GM21619 (cell line): ENCODE results near the gene MUC13.

Experiments used
- ATAC-seq: cut with Tn5 transposase; IDR thresholded peaks from one replicate; pipeline ENCODE4 v1.9.1; 2021; ENCODE audit not compliant: unreplicated experiment

The MUC13 gene

DNA sequence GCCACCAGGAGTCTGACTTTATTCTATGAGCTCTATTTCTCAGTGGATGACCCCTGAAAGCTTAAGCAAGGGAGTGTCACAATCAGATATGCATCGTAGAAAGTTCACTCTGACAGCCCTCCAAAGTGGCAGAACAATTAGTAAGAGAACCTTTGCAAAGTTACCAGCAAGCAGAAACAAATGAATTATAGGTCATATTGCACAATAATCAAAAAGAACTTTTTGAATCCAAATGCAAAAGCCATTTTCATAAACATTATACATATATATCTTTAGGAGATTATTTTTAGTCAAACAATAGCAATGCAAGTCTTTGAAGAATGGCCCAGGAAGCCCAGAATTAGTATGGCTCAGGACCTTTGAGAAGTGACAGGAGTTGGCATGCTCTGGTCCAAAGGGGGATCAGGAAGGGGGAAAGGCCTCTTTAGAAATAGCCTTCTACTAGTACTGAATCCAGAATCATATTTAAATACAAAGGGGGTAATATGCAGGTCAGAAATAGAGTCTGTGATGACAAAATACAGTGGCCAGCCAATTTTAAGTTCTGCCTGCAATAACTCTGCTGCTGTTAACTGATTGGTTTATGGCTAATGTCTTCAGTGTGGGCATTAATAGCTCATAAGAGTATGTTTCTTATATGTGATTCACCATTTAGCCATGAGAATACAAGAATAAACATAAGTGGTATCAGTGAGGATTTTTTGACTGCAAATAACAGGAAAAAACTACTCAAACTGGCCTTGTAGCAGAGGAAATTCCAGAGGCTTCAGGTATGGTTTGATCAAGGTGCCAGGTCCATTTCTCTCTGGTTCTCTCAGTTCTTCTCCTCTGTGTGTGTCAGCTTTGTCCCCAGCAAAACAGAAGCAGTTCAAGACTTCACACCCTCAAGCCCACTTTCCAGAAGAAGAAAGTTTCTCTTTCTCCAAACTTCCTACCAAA, 30.4 kb downstream of the MUC13 start:
- no peak for ATAC-seq

DNA sequence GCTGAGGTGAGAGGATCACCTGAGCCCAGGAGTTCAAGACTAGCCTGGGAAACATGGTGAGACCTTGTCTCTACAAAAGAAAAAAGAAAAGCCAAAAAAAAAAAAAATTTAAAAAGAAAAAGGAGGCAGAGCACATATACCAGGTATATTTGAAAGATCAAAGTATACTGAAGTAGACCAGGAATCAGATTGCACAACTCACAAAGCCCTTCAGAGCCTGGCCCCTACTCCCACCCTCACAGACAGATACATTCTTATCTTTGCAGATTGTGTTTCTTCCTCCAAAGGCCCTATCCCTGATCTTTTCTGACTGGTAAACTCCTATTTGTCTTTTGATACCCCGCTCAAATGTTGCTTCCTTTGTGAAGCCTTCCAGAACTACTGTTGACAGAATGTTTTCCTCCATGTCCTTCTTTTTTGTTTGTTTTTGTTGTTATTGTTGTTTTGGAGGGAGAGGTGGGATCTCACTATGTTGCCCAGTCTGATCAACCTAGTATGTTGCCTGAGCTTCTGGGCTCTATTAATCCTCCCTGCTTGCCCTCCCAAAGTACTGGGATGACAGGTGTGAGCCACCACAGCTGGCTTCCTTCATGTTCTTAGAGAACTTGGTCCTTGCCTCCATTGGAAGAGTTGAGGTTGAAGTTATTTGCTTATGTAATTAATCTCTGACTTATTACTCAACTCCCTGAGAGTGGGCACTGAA, 37.6 kb downstream of the MUC13 start:
- ATAC-seq, result no peak

DNA sequence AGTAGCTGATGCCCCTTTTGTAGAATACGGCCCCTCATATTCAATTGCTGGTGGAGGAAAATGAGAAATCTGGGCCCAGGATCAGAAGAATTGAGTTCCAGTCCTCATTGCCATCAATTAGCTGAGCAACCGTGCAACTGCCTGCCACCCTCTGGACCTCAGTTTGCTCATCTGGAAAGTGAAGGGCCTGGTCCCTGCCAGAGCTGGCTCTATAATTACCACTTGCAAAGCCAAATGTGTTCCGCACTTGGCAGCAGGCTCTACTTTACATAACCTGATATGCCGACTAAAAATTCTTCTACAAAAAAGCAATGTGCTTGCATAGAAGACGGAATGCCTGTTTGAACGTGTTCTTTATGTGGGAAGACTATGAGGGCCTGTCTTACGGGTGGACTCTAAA, 38.8 kb downstream of the MUC13 start:
- no peak for ATAC-seq

DNA sequence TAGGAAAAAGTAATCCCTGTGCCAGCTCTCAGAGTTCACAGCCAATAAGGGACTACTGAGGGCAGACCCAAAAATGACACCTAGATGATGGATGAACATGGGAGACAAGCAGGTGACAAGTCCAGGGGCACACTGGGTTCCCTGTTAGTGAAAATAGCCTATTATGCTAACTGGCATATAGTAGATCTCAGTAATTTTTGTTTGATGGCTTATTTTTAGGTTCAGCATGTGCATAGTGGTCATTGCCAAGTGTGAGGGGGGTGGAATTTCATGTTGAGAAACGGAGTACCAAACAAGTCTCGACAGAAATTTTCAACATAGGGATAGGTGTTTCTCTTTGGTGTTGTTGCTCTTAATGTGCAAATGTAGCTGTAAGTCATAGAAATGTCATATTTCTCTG, 41.0 kb downstream of the MUC13 start:
- no peak for ATAC-seq

DNA sequence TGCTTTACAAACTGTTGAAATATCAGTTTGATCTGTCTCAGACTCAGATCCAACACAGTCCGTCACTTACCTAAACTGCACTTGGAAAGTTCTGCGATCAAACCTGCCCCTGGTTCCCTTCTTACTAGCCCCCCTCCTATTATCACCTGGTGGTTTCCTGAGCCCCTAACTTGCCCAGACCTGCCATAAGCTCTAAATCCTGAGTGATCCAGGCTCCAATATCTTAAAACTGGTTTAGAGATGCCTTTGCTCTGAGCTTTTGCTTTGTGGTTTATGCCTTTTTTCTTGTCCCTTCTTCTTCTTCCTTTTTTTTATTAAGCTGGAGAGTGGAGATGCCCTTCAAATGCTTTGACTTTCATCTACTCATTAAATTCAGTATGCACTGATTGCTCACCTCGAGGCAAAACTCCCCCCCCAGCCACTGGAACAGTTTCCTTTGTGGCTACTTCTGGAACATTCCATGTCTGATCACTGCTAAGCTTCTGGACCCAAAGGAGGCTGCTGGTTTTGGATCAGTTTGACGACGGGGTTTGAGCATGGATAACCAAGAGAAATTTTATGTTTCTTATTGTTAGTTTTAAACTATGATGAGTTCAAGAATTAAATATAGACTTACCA, 43.9 kb downstream of the MUC13 start:
- ATAC-seq, result no peak

DNA sequence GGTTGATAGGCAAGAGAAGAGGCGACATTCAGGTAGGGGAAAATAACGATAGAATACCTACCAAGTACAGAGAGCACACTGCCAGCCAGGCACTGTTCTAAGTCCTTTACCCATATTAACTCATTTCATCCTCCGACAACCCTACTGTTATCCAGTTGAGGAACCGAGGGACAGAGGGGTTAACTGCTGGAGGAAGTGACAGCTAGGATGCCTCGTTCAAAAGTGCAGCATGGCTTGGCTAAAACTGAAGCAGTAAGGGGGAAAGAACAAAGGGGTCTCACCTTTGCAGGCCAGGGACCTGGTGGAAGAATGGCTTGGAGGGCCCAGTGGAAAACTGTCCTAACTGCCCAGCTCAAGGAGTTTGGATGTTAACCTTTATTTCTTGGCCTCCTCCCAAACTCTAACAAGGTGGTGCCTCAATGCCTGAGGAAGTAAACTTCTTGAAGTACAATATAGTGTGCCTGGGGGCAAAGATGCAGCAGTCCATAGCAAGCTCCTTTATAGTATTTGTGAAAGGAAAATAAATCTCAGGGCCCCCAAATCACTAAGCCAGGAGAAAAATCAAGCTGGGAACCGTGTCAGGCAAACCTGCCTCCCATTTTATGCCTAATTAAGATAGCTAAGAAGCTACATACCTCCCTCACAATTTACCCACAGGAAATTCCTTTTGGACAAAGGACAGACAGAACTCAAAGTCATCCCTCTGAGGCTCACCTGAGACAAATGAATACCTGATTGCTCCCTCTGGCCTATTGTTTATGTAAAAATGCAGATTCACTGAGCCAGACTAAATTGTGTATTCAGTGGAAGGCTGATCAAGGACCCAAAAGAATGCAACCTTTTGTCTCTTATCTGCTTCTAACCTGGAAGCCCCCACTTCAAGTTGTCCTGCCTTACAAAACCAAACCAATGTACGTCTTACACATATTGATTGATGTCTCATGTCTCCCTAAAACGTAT, 45.8 kb downstream of the MUC13 start:
- no peak for ATAC-seq

DNA sequence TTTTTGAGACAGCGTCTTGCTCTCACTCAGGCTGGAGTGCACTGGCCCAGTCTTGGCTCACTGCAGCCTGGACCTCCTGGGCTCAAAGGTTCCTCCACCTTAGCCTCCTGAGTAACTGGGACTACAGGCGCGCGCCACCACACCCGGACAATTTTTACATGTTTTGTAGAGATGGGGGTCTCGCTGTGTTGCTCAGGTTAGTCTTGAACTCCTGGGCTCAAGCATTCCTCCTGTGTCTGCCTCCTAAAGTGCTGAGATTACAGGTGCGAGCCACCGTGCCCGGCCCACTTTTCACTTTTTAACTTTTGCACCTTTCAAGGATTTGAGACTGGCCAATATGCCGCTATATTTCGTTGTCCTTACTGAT, 46.6 kb downstream of the MUC13 start:
- ATAC-seq, result no peak

GRCh38 chr3:124887177-124887931, 47.2 kb downstream of the MUC13 start, which contains the start of gene ITGB5:
Gene ITGB5 (minus strand): TSS chr3:124887365. CDS start chr3:124887000, 365 bp downstream.
- peak; percentile 53 for ATAC-seq

DNA sequence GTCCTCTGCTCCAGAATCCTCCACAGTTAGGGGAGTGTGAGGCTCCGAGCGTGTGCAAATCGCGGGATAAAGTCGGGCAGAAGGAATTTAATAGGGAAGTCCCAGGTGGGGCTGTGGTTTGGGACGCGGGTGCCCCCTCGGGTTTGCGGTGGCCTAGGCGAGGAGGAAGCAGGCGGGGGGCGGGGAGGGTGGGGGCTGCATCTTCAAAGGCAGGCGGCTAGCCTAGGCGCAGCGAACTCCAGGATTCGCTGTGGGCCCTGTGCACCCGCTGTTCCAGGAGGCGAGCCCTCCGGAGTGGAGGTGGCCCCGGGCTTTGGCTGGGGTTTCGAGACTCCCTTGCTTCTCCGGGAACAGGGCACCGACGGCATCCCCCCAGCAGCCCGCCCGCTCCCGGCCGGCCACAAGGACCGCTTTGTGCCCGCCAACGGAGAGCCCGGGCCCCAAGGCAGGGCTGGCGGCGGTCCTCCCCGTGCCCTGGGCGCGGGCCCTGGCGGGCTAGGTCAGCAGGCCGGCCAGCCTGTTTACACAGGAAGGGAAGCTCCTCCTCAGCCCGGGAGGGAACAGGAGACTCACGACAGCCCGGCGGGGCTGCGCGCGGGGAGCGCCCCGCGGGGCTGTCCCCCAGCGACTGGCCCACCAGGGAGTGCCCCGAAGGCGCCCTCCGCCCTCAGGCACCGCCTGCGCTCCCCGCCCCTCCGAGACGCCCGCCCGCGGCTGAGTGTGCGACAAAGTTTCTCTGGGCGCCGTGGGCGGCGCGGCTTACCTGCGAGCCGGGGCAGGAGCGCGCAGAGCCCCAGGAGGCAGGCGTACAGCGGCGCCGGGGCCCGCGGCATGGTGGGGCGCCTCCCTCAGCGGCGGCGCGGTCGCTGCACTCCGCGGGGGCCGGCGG, 48.1 kb downstream of the MUC13 start:
- peak; percentile 37 for ATAC-seq

DNA sequence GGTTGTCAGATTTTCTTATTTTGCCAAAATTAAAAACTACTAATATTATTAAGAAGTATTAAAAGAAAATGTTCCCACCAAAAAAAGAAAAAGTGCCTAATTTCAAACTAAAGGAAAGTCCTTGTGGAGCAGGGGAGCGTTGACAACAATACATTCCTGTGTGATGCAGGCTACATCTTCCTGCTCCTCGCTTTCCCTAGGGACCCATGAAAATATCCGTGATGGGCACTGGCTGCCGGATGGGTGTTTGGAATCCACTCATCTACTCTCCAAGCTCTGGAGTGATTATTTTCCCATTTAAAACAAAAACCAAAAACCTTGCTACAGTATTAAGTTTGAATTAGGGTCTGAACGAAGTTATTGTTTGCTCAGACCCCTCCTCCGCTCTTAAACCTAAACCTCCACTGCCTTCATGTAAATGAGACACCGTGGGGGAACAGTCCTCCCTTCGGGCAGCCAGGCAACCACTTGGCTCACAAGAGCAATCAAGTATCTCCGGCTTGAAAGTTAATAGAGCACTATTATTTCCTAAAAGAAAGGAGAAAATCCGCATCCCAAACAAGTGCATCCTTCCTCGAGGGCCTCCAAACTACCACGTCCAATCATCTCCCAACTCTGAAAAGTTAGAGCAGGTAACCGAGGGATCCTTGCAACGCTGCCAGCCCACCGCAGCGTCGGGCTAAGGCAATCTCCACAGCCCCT, 48.9 kb downstream of the MUC13 start:
- no peak for ATAC-seq

DNA sequence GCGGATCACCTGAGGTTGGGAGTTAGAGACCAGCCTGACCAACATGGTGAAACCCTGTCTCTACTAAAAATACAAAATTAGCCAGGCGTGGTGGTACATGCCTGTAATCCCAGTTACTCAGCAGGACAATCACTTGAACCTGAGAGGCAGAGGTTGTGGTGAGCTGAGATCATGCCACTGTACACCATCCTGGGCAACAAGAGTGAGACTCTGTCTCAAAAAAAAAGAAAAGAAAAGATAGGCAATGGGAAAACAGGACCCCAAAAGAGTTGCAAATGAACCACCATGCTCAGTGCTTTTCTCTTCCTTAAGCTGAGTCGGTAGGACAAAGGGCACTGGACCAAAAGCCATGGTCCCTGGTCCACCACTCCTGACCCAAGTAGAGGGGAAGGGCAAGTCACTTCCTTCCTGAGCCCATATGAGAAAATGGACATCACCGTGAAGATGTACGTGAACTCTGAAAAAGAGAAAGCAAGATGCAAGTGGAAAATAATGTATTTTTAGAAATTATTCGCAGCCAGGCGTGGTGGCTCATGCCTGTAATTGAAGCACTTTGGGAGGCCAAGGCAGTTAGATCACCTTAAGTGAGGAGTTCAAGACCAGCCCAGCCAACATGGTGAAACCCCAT, 50.0 kb downstream of the MUC13 start:
- ATAC-seq, result no peak

DNA sequence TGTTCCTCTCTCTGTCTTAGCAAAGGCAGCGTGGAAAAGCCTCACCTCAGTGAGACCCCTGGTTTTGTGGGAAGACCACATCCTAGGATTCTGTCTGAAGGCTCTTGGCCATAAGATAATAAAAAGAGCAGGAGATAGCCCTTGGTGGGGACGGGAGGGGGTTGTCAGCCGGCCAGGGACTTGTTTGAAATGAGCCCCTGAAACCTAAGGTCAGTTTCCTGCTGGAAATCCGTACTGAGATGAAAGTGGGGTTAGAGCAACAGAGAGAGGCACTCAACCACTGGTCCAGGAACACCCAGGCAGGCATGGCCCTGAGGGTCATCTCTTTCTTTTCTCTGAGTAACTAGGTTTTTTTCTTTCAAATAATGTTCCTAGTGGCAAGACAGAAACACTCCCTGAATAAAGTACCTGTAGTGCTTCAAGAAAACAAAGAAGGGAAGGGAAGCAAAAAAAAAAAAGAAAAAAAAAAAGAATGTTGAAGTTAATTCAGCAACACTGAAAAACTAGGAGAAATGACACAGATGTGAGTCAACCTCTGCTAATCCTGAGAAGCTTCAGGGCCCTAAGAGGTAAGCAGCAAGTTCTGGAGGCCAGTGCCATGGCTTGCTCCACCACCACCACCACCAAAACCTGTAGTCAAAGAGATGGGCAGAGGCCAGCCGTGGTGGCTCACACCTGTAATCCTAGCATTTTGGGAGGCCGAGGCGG, 50.6 kb downstream of the MUC13 start:
- ATAC-seq, result no peak

DNA sequence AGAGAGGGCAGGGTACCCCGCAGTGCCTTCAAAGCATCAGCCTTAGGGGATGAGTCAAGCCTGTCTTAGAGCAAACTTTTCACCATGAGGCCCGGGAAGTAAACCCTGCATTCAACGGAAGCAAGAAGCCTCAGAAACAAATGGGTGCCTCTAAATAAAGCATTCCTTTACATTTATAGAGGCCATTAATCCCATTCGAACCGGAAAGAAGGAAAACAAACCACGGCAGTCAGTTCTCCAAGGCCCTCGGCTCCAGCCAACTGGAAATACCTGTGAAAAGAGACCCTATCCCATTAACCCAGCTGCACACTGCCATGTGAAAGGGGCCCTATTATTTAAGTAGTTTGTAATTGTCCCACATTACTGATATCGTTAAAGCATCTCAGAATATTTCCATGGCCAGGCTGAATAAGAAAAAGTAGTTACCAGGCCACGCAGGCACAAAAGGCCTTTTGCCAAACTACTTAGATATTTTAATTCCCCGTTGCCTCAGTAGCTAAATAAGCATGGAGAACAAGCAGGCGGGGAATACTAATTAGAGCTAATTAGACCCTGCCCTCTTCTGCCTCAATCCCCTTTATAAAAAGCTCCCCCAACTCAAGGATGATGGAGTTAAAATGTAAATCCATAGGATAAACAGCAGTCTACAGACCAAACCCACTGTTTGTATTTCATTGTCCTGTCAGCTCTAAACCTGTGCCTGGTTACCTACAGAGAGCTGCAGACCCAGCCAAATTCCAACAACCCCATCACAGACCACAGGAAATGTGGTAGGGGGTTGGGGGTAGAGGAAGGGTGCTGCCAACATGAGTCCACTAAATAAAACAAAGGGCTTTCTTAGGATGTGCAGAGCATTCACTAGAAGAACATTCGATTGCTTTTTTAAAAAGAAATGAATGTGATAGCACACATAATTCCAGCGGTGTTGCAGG, 51.5 kb downstream of the MUC13 start:
- no peak for ATAC-seq

- no peak for ATAC-seq
Observed at GRCh38 chr3:124881976-124882697, 52.4 kb downstream of the MUC13 start.

GRCh38 chr3:124879337-124879680, 55.2 kb downstream of the MUC13 start:
- no peak for ATAC-seq
